PC-9 (cell line): ENCODE results near the gene ABTB2.

ENCODE experiments used
- EZH2 ChIP-seq: fragments of 200-600 bp; sonication (generic); IDR thresholded peaks from 2 replicates; pipeline ENCODE4 v1.8.0; 2017; ENCODE audit warnings: antibody characterized with exemption, low read depth
- TF ChIP-seq, protein P1 (sequence below): fragments of 200-600 bp; sonication (generic); conservative IDR thresholded peaks from 2 replicates; pipeline ENCODE4 v1.6.1; 2017; ENCODE audit warnings: mixed run types, antibody characterized with exemption, mild to moderate bottlenecking, moderate library complexity

- TF ChIP-seq, protein P1, sequence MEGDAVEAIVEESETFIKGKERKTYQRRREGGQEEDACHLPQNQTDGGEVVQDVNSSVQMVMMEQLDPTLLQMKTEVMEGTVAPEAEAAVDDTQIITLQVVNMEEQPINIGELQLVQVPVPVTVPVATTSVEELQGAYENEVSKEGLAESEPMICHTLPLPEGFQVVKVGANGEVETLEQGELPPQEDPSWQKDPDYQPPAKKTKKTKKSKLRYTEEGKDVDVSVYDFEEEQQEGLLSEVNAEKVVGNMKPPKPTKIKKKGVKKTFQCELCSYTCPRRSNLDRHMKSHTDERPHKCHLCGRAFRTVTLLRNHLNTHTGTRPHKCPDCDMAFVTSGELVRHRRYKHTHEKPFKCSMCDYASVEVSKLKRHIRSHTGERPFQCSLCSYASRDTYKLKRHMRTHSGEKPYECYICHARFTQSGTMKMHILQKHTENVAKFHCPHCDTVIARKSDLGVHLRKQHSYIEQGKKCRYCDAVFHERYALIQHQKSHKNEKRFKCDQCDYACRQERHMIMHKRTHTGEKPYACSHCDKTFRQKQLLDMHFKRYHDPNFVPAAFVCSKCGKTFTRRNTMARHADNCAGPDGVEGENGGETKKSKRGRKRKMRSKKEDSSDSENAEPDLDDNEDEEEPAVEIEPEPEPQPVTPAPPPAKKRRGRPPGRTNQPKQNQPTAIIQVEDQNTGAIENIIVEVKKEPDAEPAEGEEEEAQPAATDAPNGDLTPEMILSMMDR: no peak
- no peak for TF ChIP-seq EZH2
Observed at GRCh38 chr11:34224434-34224966, 133.3 kb downstream of the ABTB2 start.
